Kidney epithelial cell (primary cell): ENCODE results near the gene CCNB1IP1. TPM values are rescaled to one million over a fixed set of nuclear protein-coding genes. Genes with fewer than 3 reads are reported as not detected.
"Not testable (repeated sequence)": the region's sequence is repeated elsewhere in the genome, so short reads cannot be mapped to it uniquely, and the experiment has no call there.

Experiments
- DNase-seq: peaks from one replicate; pipeline ENCODE4 v3.0.0-alpha.2; 2010; ENCODE audit warnings: low read depth
- H3K27me3 ChIP-seq: 2 replicates; pipeline ENCODE4 v1.6.0; 2011; ENCODE audit warnings: low read length; ENCODE audit not compliant: control insufficient read depth, insufficient read depth
- H3K36me3 ChIP-seq: 2 replicates; pipeline ENCODE4 v1.5.1; 2011; ENCODE audit warnings: low read length; ENCODE audit not compliant: control insufficient read depth, insufficient read depth
- H3K4me3 ChIP-seq: 2 replicates; pipeline ENCODE4 v1.5.1; 2011; ENCODE audit warnings: low read depth, mild to moderate bottlenecking, control low read depth, low read length
- total RNA-seq: library from RNA; depleted of rRNA; stranded (reverse); fragments of >200 nt; gene quantifications from 2 replicates; pipeline ENCODE4 v1.2.3, GENCODE V29; 2015
- TF ChIP-seq, protein P1 (sequence below): IDR thresholded peaks from 2 replicates; pipeline ENCODE4 v1.5.1; 2011; ENCODE audit warnings: mild to moderate bottlenecking, moderate library complexity, low read length, control low read depth, inconsistent platforms; ENCODE audit not compliant: insufficient read depth, poor library complexity, severe bottlenecking

Gene CCNB1IP1
- total RNA-seq, 1 donor from 2014 or later = 236 TPM

DNA sequence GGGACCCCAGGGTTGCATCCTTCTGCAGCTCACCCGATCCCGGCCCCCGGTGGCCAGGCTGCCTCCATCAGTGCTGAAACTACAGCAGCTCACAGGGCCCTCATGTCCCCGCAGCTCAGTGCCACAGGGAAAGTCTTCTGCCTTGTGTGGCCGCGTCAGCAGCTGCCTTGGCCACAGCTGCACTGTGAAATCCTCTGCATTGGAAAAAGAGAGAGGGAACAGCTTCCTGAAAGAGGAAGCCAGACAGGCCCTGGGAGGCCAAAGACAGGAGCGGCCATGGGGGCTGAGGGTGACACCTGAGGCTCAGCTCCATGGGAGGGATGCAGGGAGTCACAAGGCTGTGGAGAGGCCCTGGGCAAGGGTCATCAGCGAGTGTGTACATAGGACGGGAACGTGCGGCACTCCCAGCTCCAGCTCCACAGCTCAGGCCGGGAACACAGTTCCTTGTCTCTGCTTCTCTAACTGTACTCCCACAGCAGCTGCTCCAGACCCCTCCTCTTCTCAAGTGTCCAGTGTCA, 43.1 kb upstream of the CCNB1IP1 start:
- H3K36me3 ChIP-seq = peaks cover 7% of the 10 kb centered on the region
- H3K27me3 ChIP-seq = no peaks in the 10 kb centered on the region
- TF ChIP-seq, protein P1, sequence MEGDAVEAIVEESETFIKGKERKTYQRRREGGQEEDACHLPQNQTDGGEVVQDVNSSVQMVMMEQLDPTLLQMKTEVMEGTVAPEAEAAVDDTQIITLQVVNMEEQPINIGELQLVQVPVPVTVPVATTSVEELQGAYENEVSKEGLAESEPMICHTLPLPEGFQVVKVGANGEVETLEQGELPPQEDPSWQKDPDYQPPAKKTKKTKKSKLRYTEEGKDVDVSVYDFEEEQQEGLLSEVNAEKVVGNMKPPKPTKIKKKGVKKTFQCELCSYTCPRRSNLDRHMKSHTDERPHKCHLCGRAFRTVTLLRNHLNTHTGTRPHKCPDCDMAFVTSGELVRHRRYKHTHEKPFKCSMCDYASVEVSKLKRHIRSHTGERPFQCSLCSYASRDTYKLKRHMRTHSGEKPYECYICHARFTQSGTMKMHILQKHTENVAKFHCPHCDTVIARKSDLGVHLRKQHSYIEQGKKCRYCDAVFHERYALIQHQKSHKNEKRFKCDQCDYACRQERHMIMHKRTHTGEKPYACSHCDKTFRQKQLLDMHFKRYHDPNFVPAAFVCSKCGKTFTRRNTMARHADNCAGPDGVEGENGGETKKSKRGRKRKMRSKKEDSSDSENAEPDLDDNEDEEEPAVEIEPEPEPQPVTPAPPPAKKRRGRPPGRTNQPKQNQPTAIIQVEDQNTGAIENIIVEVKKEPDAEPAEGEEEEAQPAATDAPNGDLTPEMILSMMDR = no peak
- no peak overlapping the region for H3K4me3 ChIP-seq
- no peak for DNase-seq

DNA sequence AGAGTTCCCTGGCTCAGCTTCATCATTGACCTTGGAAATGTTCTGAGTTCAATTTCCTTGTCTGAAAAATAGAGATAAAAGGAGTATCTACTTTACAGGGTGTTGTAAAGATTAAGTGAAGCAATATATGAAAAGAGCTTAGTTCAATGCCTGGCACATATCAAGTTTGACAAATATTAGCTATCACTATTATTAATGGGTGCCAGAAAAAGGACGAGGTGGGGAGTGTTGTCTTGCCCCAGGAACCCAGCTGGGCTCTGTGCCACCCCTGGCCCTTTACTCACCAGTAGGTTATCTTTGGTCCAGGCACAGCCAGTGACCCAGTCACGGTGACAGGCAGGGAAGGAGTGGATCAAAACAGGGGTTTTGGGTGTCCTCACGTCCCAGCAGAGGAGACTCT, 42.4 kb upstream of the CCNB1IP1 start:
- TF ChIP-seq, protein P1 = no peak
- no peak overlapping the region for H3K4me3 ChIP-seq
- H3K36me3 ChIP-seq = peaks cover 7% of the 10 kb centered on the region
- no peak for DNase-seq
- H3K27me3 ChIP-seq = no peaks in the 10 kb centered on the region

GRCh38 chr14:20372796-20373195, 39.7 kb upstream of the CCNB1IP1 start:
- peaks cover 9% of the 10 kb centered on the region for H3K36me3 ChIP-seq
- H3K27me3 ChIP-seq = no peaks in the 10 kb centered on the region

GRCh38 chr14:20365928-20366327, 32.8 kb upstream of the CCNB1IP1 start:
- Histone ChIP-seq H3K36me3 (peaks cover 4% of the 10 kb centered on the region), H3K4me3 (no peak overlapping the region), H3K27me3 (no peaks in the 10 kb centered on the region)
- TF ChIP-seq, protein P1 = no peak
- no peak for DNase-seq

More at GRCh38 chr14:20372796-20373195, 39.7 kb upstream of the CCNB1IP1 start:
- no peak overlapping the region for H3K4me3 ChIP-seq
- TF ChIP-seq, protein P1 = no peak
- DNase-seq = no peak

DNA sequence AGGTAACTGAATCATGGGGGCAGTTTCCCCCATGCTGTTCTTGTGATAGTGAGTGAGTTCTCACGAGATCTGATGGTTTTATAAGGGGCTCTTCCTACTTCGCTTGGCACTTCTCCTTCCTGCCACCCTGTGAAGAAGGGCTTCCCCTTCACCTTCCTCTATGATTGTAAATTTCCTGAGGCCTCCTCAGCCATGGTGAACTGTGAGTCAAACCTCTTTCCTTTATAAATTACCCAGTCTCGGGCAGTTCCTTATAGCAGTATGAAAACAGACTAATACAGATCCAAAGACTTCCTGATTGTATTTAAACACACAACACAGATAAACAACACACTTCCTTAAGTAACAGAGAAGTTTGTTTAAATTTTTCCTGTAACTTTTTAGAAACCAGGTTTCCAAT, 25.4 kb upstream of the CCNB1IP1 start:
- H3K27me3 ChIP-seq, H3K4me3 ChIP-seq, DNase-seq, H3K36me3 ChIP-seq: not testable (repeated sequence)

DNA sequence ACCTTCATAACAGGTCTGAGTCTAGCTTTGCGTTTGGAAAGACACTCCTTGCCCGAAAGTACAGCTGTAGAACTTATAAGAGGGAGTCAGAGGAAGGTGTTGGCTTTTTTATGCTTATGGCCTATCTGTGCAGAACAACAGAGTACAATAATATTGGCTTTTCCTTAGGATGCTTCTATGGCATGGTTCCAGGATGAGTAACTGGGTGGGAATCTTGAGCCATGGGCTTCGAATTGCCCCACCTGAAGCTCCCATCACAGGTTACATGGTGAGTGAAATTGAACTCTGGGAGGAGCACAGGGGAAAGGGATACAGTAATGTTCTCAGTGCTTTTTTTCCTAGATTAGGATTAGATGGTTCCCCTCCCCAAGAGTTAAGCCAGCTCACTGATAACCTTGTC, 23.3 kb upstream of the CCNB1IP1 start:
- Histone ChIP-seq H3K36me3 (peaks cover 1% of the 10 kb centered on the region), H3K4me3 (no peak overlapping the region)
- no peak for DNase-seq

More for the DNA sequence above, 23.3 kb upstream of the CCNB1IP1 start:
- TF ChIP-seq, protein P1 = no peak
- no peaks in the 10 kb centered on the region for H3K27me3 ChIP-seq
